ENCODE data around the gene MORC3. TPM values are rescaled to one million over a fixed set of nuclear protein-coding genes. Genes with fewer than 3 reads are reported as not detected.

MORC3 gene
- total and polyA plus RNA-seq, 2 of the 4 experiments (the other 2 are of a cell fraction) = 14.0 to 23.5 TPM

- POLR2A ChIA-PET (ENCODE audit: unreplicated experiment) = no interaction called here
These were observed 83.7 kb downstream of the MORC3 start for GRCh38 chr21:36403713-36404112.

More at GRCh38 chr21:36403713-36404112, 83.7 kb downstream of the MORC3 start:
- H3K27ac ChIP-seq (ENCODE audit: insufficient read depth, low read length) = no peak overlapping the region
- H3K9me3 ChIP-seq (ENCODE audit: control insufficient read depth, insufficient read depth, low read length) = no peaks in the 10 kb centered on the region
- no peak overlapping the region for H3K14ac ChIP-seq (replicated peaks; ENCODE audit: low read depth, low read length)
- H2BK20ac ChIP-seq (ENCODE audit: low read depth, low read length) = no peak overlapping the region
- H4K8ac ChIP-seq (ENCODE audit: low read depth in 2 of 2, low read length in 2 of 2) = no peak overlapping the region
- 0 out of 4 replicates have a peak, but pooled peaks cover 0 to 3% of the 10 kb centered on the region in 2 experiments for H3K79me1 ChIP-seq (ENCODE audit: low read depth in 1 of 2, low read length in 2 of 2)
- ATAC-seq (ENCODE audit: low read depth) = no peak
- peaks cover 7% of the 10 kb centered on the region for H3K36me3 ChIP-seq (ENCODE audit: control insufficient read depth, insufficient read depth, low read length)
- no peak overlapping the region for H3K18ac ChIP-seq (ENCODE audit: low read depth, low read length)
- H3K4me2 ChIP-seq (ENCODE audit: low read depth, low read length) = no peak overlapping the region
- no peak overlapping the region for H2AFZ ChIP-seq (replicated peaks; ENCODE audit: low read length, poor library complexity)
- no peak overlapping the region for H4K91ac ChIP-seq (ENCODE audit: insufficient read depth, low read depth, low read length)
- DNase-seq = no peak
- H3K4ac ChIP-seq (ENCODE audit: low read depth, low read length) = no peak overlapping the region
- H4K5ac ChIP-seq (ENCODE audit: low read depth, low read length) = no peak overlapping the region
- H3K56ac ChIP-seq (ENCODE audit: extremely low read depth, insufficient read depth, low read length) = no peak overlapping the region
- H2BK5ac ChIP-seq (ENCODE audit: low read depth, low read length, poor library complexity, severe bottlenecking) = no peak overlapping the region
- H2BK15ac ChIP-seq (ENCODE audit: low read depth, low read length) = no peak overlapping the region
- no peak overlapping the region for H2BK120ac ChIP-seq (ENCODE audit: low read depth, low read length)
- H3K4me1 ChIP-seq (ENCODE audit: control insufficient read depth, insufficient read depth, low read length) = peaks cover 6% of the 10 kb centered on the region
- intact Hi-C loops (cut with micrococcal nuclease) = no loop called here
- in situ Hi-C loops (cut with MboI; ENCODE audit: low sequenced_read_pairs) = no loop called here
- CTCF ChIA-PET = no interaction called here
- no peak overlapping the region for H2AK5ac ChIP-seq (ENCODE audit: low read depth, low read length)
- BruUV-seq (replicated peaks) = no TSS peak
- H3K23ac ChIP-seq (ENCODE audit: low read depth, low read length) = no peak overlapping the region
- TF ChIP-seq SMC3 (IDR thresholded peaks at IDR 0.05; ENCODE audit: low read depth, low read length) (no peak), MAFK (IDR thresholded peaks at IDR 0.05; ENCODE audit: low read depth, low read length) (no peak), BHLHE40 (IDR thresholded peaks at IDR 0.05; ENCODE audit: low read depth, low read length) (no peak), RAD21 (IDR thresholded peaks at IDR 0.05; ENCODE audit: low read length) (no peak), CEBPB (IDR thresholded peaks at IDR 0.05; ENCODE audit: low read depth, low read length) (no peak), RCOR1 (IDR thresholded peaks at IDR 0.05; ENCODE audit: insufficient replicate concordance, low read length) (no peak), MAZ (IDR thresholded peaks at IDR 0.05; ENCODE audit: borderline replicate concordance, low read depth, low read length) (no peak), ELK1 (IDR thresholded peaks at IDR 0.05; ENCODE audit: borderline replicate concordance, low read depth, low read length) (no peak), USF2 (IDR thresholded peaks at IDR 0.05; ENCODE audit: low read depth, low read length) (no peak), MXI1 (IDR thresholded peaks at IDR 0.05; ENCODE audit: borderline replicate concordance, low read depth, low read length) (no peak), RFX5 (IDR thresholded peaks at IDR 0.05; ENCODE audit: low read depth, low read length) (no peak), CTCF (conservative IDR thresholded peaks at IDR 0.05; ENCODE audit: low read depth, low read length) (no peak), POLR2A (IDR thresholded peaks at IDR 0.05; ENCODE audit: low read depth, low read length) (no peak), FOS (IDR thresholded peaks at IDR 0.05; ENCODE audit: low read depth, low read length) (no peak), CHD1 (IDR thresholded peaks at IDR 0.05; ENCODE audit: low read depth, low read length) (no peak), NFE2L2 (IDR thresholded peaks at IDR 0.05; ENCODE audit: low read depth, low read length) (no peak)
- no peak overlapping the region for H3K9ac ChIP-seq (ENCODE audit: low read depth, low read length)
- H3K4me3 ChIP-seq (ENCODE audit: insufficient read depth, low read depth, low read length) = no peak overlapping the region
- no peaks in the 10 kb centered on the region for H3K27me3 ChIP-seq (ENCODE audit: control insufficient read depth, insufficient read depth, low read length)
- peaks cover 9% of the 10 kb centered on the region; the same call in 1 of the 2 replicates for H3K9me1 ChIP-seq (ENCODE audit: insufficient read depth, low read length)
- H2AK9ac ChIP-seq (replicated peaks; ENCODE audit: low read depth, low read length, poor library complexity) = no peak overlapping the region
- dilution Hi-C loops (cut with HindIII; ENCODE audit: low sequenced_read_pairs, unreplicated experiment) = no loop called here
- 93% methylated on average over 2 of the region's 5 CpGs; no CpG with 5 or more reads in 1 of the 2 experiments for WGBS, 2 experiments (ENCODE audit: extremely low coverage in 2 of 2, insufficient read length in 1 of 2)
- H4K20me1 ChIP-seq (ENCODE audit: insufficient read depth, low read length) = no peaks in the 10 kb centered on the region

Measured in IMR-90 (cell line).